K562 (cell line): ENCODE data around the gene PLCL2. TPM values are rescaled to one million over a fixed set of nuclear protein-coding genes. Genes with fewer than 3 reads are reported as not detected.

Experiments
- ATAC-seq: fragments of 200-7000 bp; cut with Tn5 transposase; 3 replicates; pipeline ENCODE4 v1.9.1; 2020; ENCODE audit warnings: moderate library complexity
- BruUV-seq: library from RNA; stranded (reverse); fragments of 400-500 nt; replicated peaks from 2 replicates; lab custom pipeline; 2021; lab: Mats Ljungman, UMichigan
- CTCF ChIA-PET: fragments of 300-600 bp; formaldehyde crosslinking; extraction: SDS; loops from one replicate; lab custom pipeline; 2021; ENCODE audit warnings: low intra/inter-chr PET ratio; lab: Yijun Ruan, JAX
- POLR2A ChIA-PET: fragments of 300-600, 350-650 bp; sonication (Branson Sonifier 250); formaldehyde crosslinking; extraction: SDS; loops from one replicate; lab custom pipeline; 2021; ENCODE audit warnings: antibody characterized with exemption, inconsistent platforms; lab: Yijun Ruan, JAX
- DNase-seq, 4 experiments: peaks; one replicate each; pipeline versions ENCODE4 v3.0.0 to v3.0.0-alpha.2; 2011 to 2018; ENCODE audit warnings: low spot score in 3 of 4, mixed read lengths in 3 of 4; ENCODE audit errors: extremely low read depth in 1 of 4
- FAIRE-seq: peaks from 2 replicates; lab custom pipeline; 2011; peaks lifted over from hg19 to GRCh38; lab: Jason Lieb, UNC
- H2AFZ ChIP-seq: 2 replicates; pipeline ENCODE4 v1.6.0; 2011; ENCODE audit warnings: low read depth, low read length, control low read depth, inconsistent platforms
- H3K27ac ChIP-seq: fragments of 200-600 bp; 3 replicates; pipeline ENCODE4 v1.8.0; 2011; ENCODE audit warnings: low read depth, mild to moderate bottlenecking, control low read depth, inconsistent platforms, low read length, moderate library complexity, mixed read lengths; ENCODE audit errors: extremely low read depth
- H3K27me3 ChIP-seq, 2 experiments: fragments of 300-600 bp in 1 of 2; 2 replicates in 1 of 2; 3 replicates in 1 of 2; pipeline versions ENCODE4 v1.6.0 to v1.8.0; 2011; ENCODE audit warnings: inconsistent platforms in 2 of 2, low read length in 2 of 2, mild to moderate bottlenecking in 1 of 2, mixed read lengths in 1 of 2, moderate library complexity in 1 of 2; ENCODE audit not compliant: control insufficient read depth in 2 of 2, insufficient read depth in 2 of 2
- H3K36me3 ChIP-seq: fragments of 300-600 bp; 3 replicates; pipeline ENCODE4 v1.8.0; 2011; ENCODE audit warnings: mild to moderate bottlenecking, low read length, inconsistent platforms; ENCODE audit not compliant: control insufficient read depth, insufficient read depth
- H3K4me1 ChIP-seq, 2 experiments: fragments of 200-600 bp in 1 of 2; replicated peaks in 1 of 2; 2 replicates in 1 of 2; 3 replicates in 1 of 2; pipeline versions ENCODE4 v1.5.1 to v1.8.0; 2011; ENCODE audit warnings: inconsistent platforms in 2 of 2, low read length in 2 of 2, mild to moderate bottlenecking in 1 of 2, mixed read lengths in 1 of 2, moderate library complexity in 1 of 2; ENCODE audit not compliant: control insufficient read depth in 2 of 2, insufficient read depth in 2 of 2
- H3K4me2 ChIP-seq: 2 replicates; pipeline ENCODE4 v1.6.1; 2011; ENCODE audit warnings: low read length, control low read depth, inconsistent platforms, mixed read lengths; ENCODE audit not compliant: insufficient read depth
- H3K4me3 ChIP-seq: fragments of 200-600 bp; sonication (generic), shearing (Covaris generic); 2 replicates; pipeline ENCODE4 v1.5.1; 2016; ENCODE audit warnings: control low read depth, inconsistent platforms
- H3K79me2 ChIP-seq: fragments of 200-600 bp; 3 replicates; pipeline ENCODE4 v1.8.0; 2011; ENCODE audit warnings: low read length, inconsistent platforms; ENCODE audit not compliant: control insufficient read depth, insufficient read depth
- H3K9ac ChIP-seq, 2 experiments: 2 replicates each; pipeline versions ENCODE4 v1.6.0 to v1.6.1; 2011; ENCODE audit warnings: low read depth in 2 of 2, low read length in 2 of 2, control low read depth in 1 of 2, inconsistent platforms in 1 of 2, mild to moderate bottlenecking in 1 of 2, mixed read lengths in 1 of 2; ENCODE audit not compliant: insufficient read depth in 1 of 2
- H3K9me1 ChIP-seq: one replicate; pipeline ENCODE4 v1.6.0; 2011; ENCODE audit warnings: inconsistent platforms, mild to moderate bottlenecking, low read length, moderate library complexity; ENCODE audit not compliant: control insufficient read depth, insufficient read depth
- H3K9me3 ChIP-seq: replicated peaks from 2 replicates; pipeline ENCODE4 v1.5.1; 2011; ENCODE audit warnings: low read depth, low read length, inconsistent platforms; ENCODE audit not compliant: control insufficient read depth, insufficient read depth
- H4K20me1 ChIP-seq: replicated peaks from 2 replicates; pipeline ENCODE4 v1.6.1; 2011; ENCODE audit warnings: low read length, inconsistent platforms, mixed read lengths; ENCODE audit not compliant: control insufficient read depth, insufficient read depth
- KAT7 ChIP-seq: sonication (generic); formaldehyde crosslinking; IDR thresholded peaks from 2 replicates; pipeline ENCODE4 v1.8.0; 2022; ENCODE audit warnings: missing genetic modification reagents, mild to moderate bottlenecking, borderline replicate concordance
- MYC ChIP-seq, 2 experiments: fragments of 250-450 bp in 1 of 2; sonication (Bioruptor Pico) in 1 of 2; IDR thresholded peaks; 2 replicates each; pipeline versions ENCODE4 v1.5.1 to v1.6.1; 2012 to 2021; ENCODE audit warnings: low read depth in 2 of 2, borderline replicate concordance in 1 of 2, improper control_type of control experiment in 1 of 2, low read length in 1 of 2, mild to moderate bottlenecking in 1 of 2, moderate library complexity in 1 of 2
- NFRKB ChIP-seq: fragments of 450-650 bp; IDR thresholded peaks from 2 replicates; pipeline ENCODE4 v1.6.1; 2016; ENCODE audit warnings: low read depth
- POLR2AphosphoS2 ChIP-seq: IDR thresholded peaks from 2 replicates; pipeline ENCODE4 v1.6.1; 2012; ENCODE audit warnings: low read length, improper control_type of control experiment
- SAFB ChIP-seq: fragments of 200-400 bp; formaldehyde crosslinking; IDR thresholded peaks from 2 replicates; pipeline ENCODE4 v1.6.1; 2017; ENCODE audit warnings: low read depth, low read length, borderline replicate concordance
- WGBS: fragments of 100-300 bp; shearing (Covaris generic); methylation state at CpG from one replicate; pipeline ENCODE4 v1.1.6; 2016; ENCODE audit warnings: low coverage, mixed read lengths; ENCODE audit not compliant: insufficient coverage; ENCODE audit errors: missing lambda C conversion rate; 5-methylcytosine and 5-hydroxymethylcytosine counted together
- in situ Hi-C: fragments of 300-500 bp; cut with MboI; formaldehyde crosslinking; loops from 4 replicates; pipeline ENCODE4 v1.15.0; 2018; ENCODE audit warnings: inconsistent platforms, mixed read lengths
- intact Hi-C: fragments of 100-400 bp; cut with micrococcal nuclease; formaldehyde crosslinking; loops from 2 replicates; pipeline ENCODE4 v1.14.2; 2022
- polyA plus RNA-seq, 8 experiments: library from polyadenylated mRNA; depleted of rRNA in 4 of 8; stranded (reverse) in 5 of 8; unstranded in 3 of 8; fragments of >200 nt; fragmentation: Nextera tagmentation in 2 of 8; fragmentation: Illumina TruSeq in 1 of 8; extraction: Ambion mirVana in 2 of 8; extraction: Trizol in 1 of 8; gene quantifications; 2 replicates each; pipeline versions ENCODE4 v1.2.1 to v1.2.3, GENCODE V29; 2011 to 2014; ENCODE audit warnings: inconsistent platforms in 1 of 8, missing spikeins in 1 of 8
- total RNA-seq, 7 experiments: library from RNA; depleted of rRNA in 6 of 7; stranded (reverse); fragments of >200 nt in 6 of 7; fragmentation: Illumina TruSeq in 2 of 7; extraction: Trizol in 2 of 7; gene quantifications; 2 replicates each; pipeline versions ENCODE4 v1.2.1 to v1.2.3, GENCODE V29; 2011 to 2021; ENCODE audit warnings: low replicate concordance in 1 of 7

Gene PLCL2
- total and polyA plus RNA-seq, 9 of the 15 experiments (the other 6 are each of a cell fraction or from before 2014, with no cell fraction given): 0.03 to 0.18 (median 0.11) TPM; not detected in 2

- H3K4me3 ChIP-seq: no peak overlapping the region
- no peak for ATAC-seq
- intact Hi-C loops: no loop called here
- DNase-seq: no peak
- no peaks in the 10 kb centered on the region for H3K4me1 ChIP-seq
- no peaks in the 10 kb centered on the region for H4K20me1 ChIP-seq
- no peaks in the 10 kb centered on the region for H3K36me3 ChIP-seq
- H3K9me3 ChIP-seq: no peaks in the 10 kb centered on the region
- WGBS: under 1% methylated on average over 5 of the region's 5 CpGs
- BruUV-seq: no TSS peak
- CTCF ChIA-PET: no interaction called here
- no peak overlapping the region for H2AFZ ChIP-seq
- POLR2A ChIA-PET: no interaction called here
- H3K27ac ChIP-seq: no peak overlapping the region
- no peaks in the 10 kb centered on the region for H3K79me2 ChIP-seq
- TF ChIP-seq MYC (IDR thresholded peaks at IDR 0.05; ENCODE audit: low read depth, low read length) (no peak), MYC (CRISPR knock-in tag; IDR thresholded peaks at IDR 0.05; ENCODE audit: borderline replicate concordance, low read depth) (no peak), POLR2AphosphoS2 (no peak), SAFB (no peak), NFRKB (no peak), KAT7 (CRISPR knock-in tag) (no peak)
- H3K9me1 ChIP-seq: no peaks in the 10 kb centered on the region
- no peak for FAIRE-seq
- H3K9ac ChIP-seq: no peak overlapping the region
- H3K4me2 ChIP-seq: no peak overlapping the region
- in situ Hi-C loops: no loop called here
- H3K27me3 ChIP-seq: peaks cover 2 to 5% of the 10 kb centered on the region in 2 experiments; a peak in 2 of 5 replicates
These were observed 20.0 kb upstream of the PLCL2 start for GRCh38 chr3:16864610-16865313.
